Neuronal stem cell (in vitro differentiated cells): ENCODE measurements around the gene TMEM138.
A peak's percentile ranks its signal among the peaks of the same experiment; 100 is the strongest.

ENCODE experiments used
- DNase-seq: peaks from one replicate; pipeline ENCODE4 v3.0.0-alpha.2; 2013; ENCODE audit warnings: low spot score
- H2AFZ ChIP-seq: one replicate; pipeline ENCODE4 v1.6.1; 2013; ENCODE audit warnings: mild to moderate bottlenecking, low read length, inconsistent platforms
- H2AK5ac ChIP-seq: 2 replicates; pipeline ENCODE4 v1.6.1; 2013; ENCODE audit warnings: low read depth, mild to moderate bottlenecking, inconsistent platforms, low read length, moderate library complexity, mixed read lengths
- H2BK120ac ChIP-seq: 2 replicates; pipeline ENCODE4 v1.6.1; 2013; ENCODE audit warnings: low read depth, mild to moderate bottlenecking, inconsistent platforms, low read length, moderate library complexity, mixed read lengths
- H2BK12ac ChIP-seq: one replicate; pipeline ENCODE4 v1.6.1; 2013; ENCODE audit warnings: low read length, inconsistent platforms
- H2BK15ac ChIP-seq: 2 replicates; pipeline ENCODE4 v1.6.1; 2013; ENCODE audit warnings: mild to moderate bottlenecking, low read length, inconsistent platforms, mixed read lengths
- H2BK5ac ChIP-seq: one replicate; pipeline ENCODE4 v1.6.1; 2013; ENCODE audit warnings: inconsistent platforms, mild to moderate bottlenecking, low read length, moderate library complexity
- H3K14ac ChIP-seq: one replicate; pipeline ENCODE4 v1.6.1; 2013; ENCODE audit warnings: low read length, inconsistent platforms
- H3K18ac ChIP-seq: 2 replicates; pipeline ENCODE4 v1.6.1; 2013; ENCODE audit warnings: low read length, inconsistent platforms
- H3K23ac ChIP-seq: 2 replicates; pipeline ENCODE4 v1.6.1; 2013; ENCODE audit warnings: low read depth, mild to moderate bottlenecking, mixed read lengths, low read length, inconsistent platforms; ENCODE audit not compliant: poor library complexity
- H3K27ac ChIP-seq: replicated peaks from 3 replicates; pipeline ENCODE4 v1.5.1; 2013; ENCODE audit warnings: low read length, inconsistent platforms
- H3K27me3 ChIP-seq, 3 experiments: 2 replicates each; pipeline ENCODE4 v1.6.1; 2013; ENCODE audit warnings: low read length in 3 of 3, mild to moderate bottlenecking in 2 of 3, inconsistent platforms in 1 of 3, low read depth in 1 of 3, mixed read lengths in 1 of 3, moderate library complexity in 1 of 3; ENCODE audit not compliant: control insufficient read depth in 3 of 3, insufficient read depth in 3 of 3
- H3K36me3 ChIP-seq, 2 donors: replicated peaks in 1 of 2; 2 replicates each; pipeline ENCODE4 v1.6.1; 2013; ENCODE audit warnings: low read length in 2 of 2; ENCODE audit not compliant: control insufficient read depth in 2 of 2, insufficient read depth in 2 of 2
- H3K4ac ChIP-seq: 2 replicates; pipeline ENCODE4 v1.6.1; 2013; ENCODE audit warnings: inconsistent platforms, mild to moderate bottlenecking, low read length, moderate library complexity
- H3K4me1 ChIP-seq, 2 donors: 1 replicate in 1 of 2; 2 replicates in 1 of 2; pipeline ENCODE4 v1.6.1; 2013; ENCODE audit warnings: low read length in 2 of 2, low read depth in 1 of 2; ENCODE audit not compliant: control insufficient read depth in 2 of 2, insufficient read depth in 1 of 2
- H3K4me2 ChIP-seq: one replicate; pipeline ENCODE4 v1.6.1; 2013; ENCODE audit warnings: mild to moderate bottlenecking, low read length, inconsistent platforms; ENCODE audit not compliant: insufficient read depth, poor library complexity, severe bottlenecking
- H3K4me3 ChIP-seq, 2 donors: 2 replicates each; pipeline ENCODE4 v1.5.1; 2013; ENCODE audit warnings: low read length in 2 of 2, mild to moderate bottlenecking in 2 of 2, inconsistent platforms in 1 of 2, moderate library complexity in 1 of 2
- H3K79me1 ChIP-seq: one replicate; pipeline ENCODE4 v1.6.1; 2013; ENCODE audit warnings: low read depth, mild to moderate bottlenecking, inconsistent platforms, low read length, moderate library complexity
- H3K9ac ChIP-seq: one replicate; pipeline ENCODE4 v1.6.1; 2013; ENCODE audit warnings: mild to moderate bottlenecking, low read depth, low read length, inconsistent platforms; ENCODE audit not compliant: poor library complexity
- H3K9me3 ChIP-seq, 2 donors: replicated peaks in 1 of 2; 2 replicates each; pipeline versions ENCODE3 to v1.6.1; 2013; ENCODE audit warnings: low read length in 2 of 2, mild to moderate bottlenecking in 2 of 2, inconsistent platforms in 1 of 2, low read depth in 1 of 2, mixed read lengths in 1 of 2, moderate library complexity in 1 of 2; ENCODE audit not compliant: control insufficient read depth in 2 of 2, insufficient read depth in 1 of 2
- H4K8ac ChIP-seq: one replicate; pipeline ENCODE4 v1.6.1; 2013; ENCODE audit warnings: low read depth, mild to moderate bottlenecking, inconsistent platforms, low read length, moderate library complexity
- H4K91ac ChIP-seq: one replicate; pipeline ENCODE4 v1.6.1; 2013; ENCODE audit warnings: low read length, low read depth, mild to moderate bottlenecking, inconsistent platforms; ENCODE audit not compliant: poor library complexity
- WGBS, 2 donors: extraction: QIAGEN DNeasy Blood & Tissue Kit; methylation state at CpG; one replicate each; pipeline ENCODE4 v1.1.7; 2013; ENCODE audit warnings: missing lambda C conversion rate in 2 of 2, mixed read lengths in 1 of 2; ENCODE audit not compliant: insufficient read length in 2 of 2, insufficient replicate concordance in 1 of 2; ENCODE audit errors: extremely low coverage in 2 of 2; 5-methylcytosine and 5-hydroxymethylcytosine counted together

Gene TMEM138

GRCh38 chr11:61390161-61390560 is 28.0 kb downstream of the TMEM138 start:
- H3K4me2 ChIP-seq, result no peak overlapping the region
- H3K18ac ChIP-seq, result no peak overlapping the region
- no peak overlapping the region for H3K9ac ChIP-seq
- WGBS, 2 donors, result no CpG with 5 or more reads among the region's 1 CpG
- H3K4ac ChIP-seq, result no peak overlapping the region
- H3K27ac ChIP-seq, result no peak overlapping the region
- H4K91ac ChIP-seq, result no peak overlapping the region
- no peaks in the 10 kb centered on the region for H3K79me1 ChIP-seq
- no peak overlapping the region for H2AK5ac ChIP-seq
- H2BK12ac ChIP-seq, result no peak overlapping the region
- H3K23ac ChIP-seq, result no peak overlapping the region
- H4K8ac ChIP-seq, result no peak overlapping the region
- no peak overlapping the region for H2BK5ac ChIP-seq
- DNase-seq, result no peak
- H2BK120ac ChIP-seq, result no peak overlapping the region
- no peak overlapping the region for H3K4me3 ChIP-seq
- peaks cover 3 to 8% of the 10 kb centered on the region in 2 donors for H3K9me3 ChIP-seq
- peaks cover 3 to 12% of the 10 kb centered on the region in 2 donors for H3K36me3 ChIP-seq
- H3K4me1 ChIP-seq, result peaks cover 0 to 2% of the 10 kb centered on the region in 2 donors
- H3K27me3 ChIP-seq, result peaks cover 0 to 2% (median 0%) of the 10 kb centered on the region in 3 experiments
- H2BK15ac ChIP-seq, result no peak overlapping the region
- no peak overlapping the region for H2AFZ ChIP-seq
- no peak overlapping the region for H3K14ac ChIP-seq

- H4K8ac ChIP-seq, result no peak overlapping the region
- no peak overlapping the region for H3K4ac ChIP-seq
- WGBS, 2 donors, result no CpG with 5 or more reads among the region's 15 CpGs
- peak overlapping the region; percentile 90 for H3K4me2 ChIP-seq
- H2BK120ac ChIP-seq, result no peak overlapping the region
- no peak overlapping the region for H3K14ac ChIP-seq
- H3K23ac ChIP-seq, result no peak overlapping the region
- H3K18ac ChIP-seq, result no peak overlapping the region
- H3K36me3 ChIP-seq, result peaks cover 9 to 34% of the 10 kb centered on the region in 2 donors
- H3K27me3 ChIP-seq, result peaks cover 0 to 2% (median 0%) of the 10 kb centered on the region in 3 experiments
- H3K9ac ChIP-seq, result peak overlapping the region; percentile 93
- no peak overlapping the region for H2BK15ac ChIP-seq
- no peak overlapping the region for H4K91ac ChIP-seq
- H2BK5ac ChIP-seq, result no peak overlapping the region
- no peaks in the 10 kb centered on the region for H3K79me1 ChIP-seq
- H2AFZ ChIP-seq, result peak overlapping the region; percentile 92
- H3K9me3 ChIP-seq, result peaks cover 3 to 8% of the 10 kb centered on the region in 2 donors
- peak; percentile 11 for DNase-seq
- no peak overlapping the region for H2BK12ac ChIP-seq
- no peak overlapping the region for H2AK5ac ChIP-seq
- no peak overlapping the region for H3K27ac ChIP-seq
- peak overlapping the region; percentile 77 to 87 for H3K4me3 ChIP-seq
- H3K4me1 ChIP-seq, result peaks cover 0 to 2% of the 10 kb centered on the region in 2 donors
Measured at GRCh38 chr11:61392981-61393595, 30.9 kb downstream of the TMEM138 start.

- WGBS, 2 donors, result no CpG with 5 or more reads among the region's 2 CpGs
- Histone ChIP-seq H2BK5ac (no peak overlapping the region), H2BK120ac (no peak overlapping the region), H3K27ac (no peak overlapping the region), H3K9me3 (no peaks in the 10 kb centered on the region), H3K18ac (no peak overlapping the region), H3K27me3 (no peaks in the 10 kb centered on the region), H3K4ac (no peak overlapping the region), H2BK12ac (no peak overlapping the region), H3K36me3 (peaks cover 40 to 85% of the 10 kb centered on the region in 2 donors), H2BK15ac (no peak overlapping the region), H3K4me2 (no peak overlapping the region), H4K8ac (no peak overlapping the region), H2AK5ac (no peak overlapping the region), H3K4me1 (no peaks in the 10 kb centered on the region), H3K9ac (no peak overlapping the region), H3K4me3 (no peak overlapping the region), H3K79me1 (peaks cover 1% of the 10 kb centered on the region), H3K14ac (no peak overlapping the region), H2AFZ (no peak overlapping the region), H3K23ac (no peak overlapping the region), H4K91ac (no peak overlapping the region)
- no peak for DNase-seq
Measured at GRCh38 chr11:61401173-61401572, 39.0 kb downstream of the TMEM138 start.

- Histone ChIP-seq H4K8ac (no peak overlapping the region), H4K91ac (no peak overlapping the region), H2AFZ (no peak overlapping the region), H3K4ac (no peak overlapping the region), H3K9me3 (no peaks in the 10 kb centered on the region), H2BK12ac (no peak overlapping the region), H3K4me2 (no peak overlapping the region), H3K27ac (no peak overlapping the region), H2BK120ac (no peak overlapping the region), H3K27me3 (no peaks in the 10 kb centered on the region), H2BK5ac (no peak overlapping the region), H3K36me3 (peaks cover 40 to 86% of the 10 kb centered on the region in 2 donors), H2BK15ac (no peak overlapping the region), H3K4me1 (no peaks in the 10 kb centered on the region), H3K9ac (no peak overlapping the region), H3K18ac (no peak overlapping the region), H3K79me1 (peaks cover 1% of the 10 kb centered on the region), H2AK5ac (no peak overlapping the region), H3K23ac (no peak overlapping the region), H3K14ac (no peak overlapping the region), H3K4me3 (no peak overlapping the region)
- DNase-seq, result no peak
- WGBS, 2 donors, result no CpG with 5 or more reads among the region's 2 CpGs
Measured at GRCh38 chr11:61401573-61401972, 39.4 kb downstream of the TMEM138 start.
